Measurements from ENCODE around the gene CALML5.
"Not testable (repeated sequence)": the region's sequence is repeated elsewhere in the genome, so short reads cannot be mapped to it uniquely, and the experiment has no call there.

The CALML5 gene

GRCh38 chr10:5481121-5481520 is 18.2 kb downstream of the CALML5 start:
- no peak for DNase-seq (ENCODE audit: low spot score)

- no peak for DNase-seq (ENCODE audit: low spot score)
Measured at GRCh38 chr10:5480162-5480941, 19.0 kb downstream of the CALML5 start.

- DNase-seq (ENCODE audit: low spot score), result no peak
Measured at GRCh38 chr10:5479481-5480161, 19.7 kb downstream of the CALML5 start.

- no peak for DNase-seq (ENCODE audit: low spot score)
Measured at GRCh38 chr10:5478694-5479305, 20.6 kb downstream of the CALML5 start.

- DNase-seq (ENCODE audit: low spot score), result peak; percentile 6
Measured at GRCh38 chr10:5477948-5478693, 21.2 kb downstream of the CALML5 start.

GRCh38 chr10:5476918-5477525 is 22.3 kb downstream of the CALML5 start:
- DNase-seq (ENCODE audit: low spot score), result no peak

GRCh38 chr10:5475974-5476807 is 23.2 kb downstream of the CALML5 start:
- DNase-seq (ENCODE audit: low spot score), result not testable (repeated sequence)

GRCh38 chr10:5475088-5475487 is 24.3 kb downstream of the CALML5 start:
- DNase-seq (ENCODE audit: low spot score), result not testable (repeated sequence)

GRCh38 chr10:5474642-5475041 is 24.7 kb downstream of the CALML5 start:
- not testable (repeated sequence) for DNase-seq (ENCODE audit: low spot score)

GRCh38 chr10:5470062-5470751 is 29.2 kb downstream of the CALML5 start:
- no peak for DNase-seq (ENCODE audit: low spot score)

- no peak for DNase-seq (ENCODE audit: low spot score)
Measured at GRCh38 chr10:5469353-5470061, 29.9 kb downstream of the CALML5 start.

GRCh38 chr10:5468262-5469106 is 30.9 kb downstream of the CALML5 start:
- DNase-seq (ENCODE audit: low spot score), result no peak

GRCh38 chr10:5467634-5468255 is 31.6 kb downstream of the CALML5 start:
- no peak for DNase-seq (ENCODE audit: low spot score)

GRCh38 chr10:5467207-5467535 is 32.2 kb downstream of the CALML5 start:
- DNase-seq (ENCODE audit: low spot score), result no peak

- DNase-seq (ENCODE audit: low spot score), result no peak
Measured at GRCh38 chr10:5466451-5467206, 32.7 kb downstream of the CALML5 start.

GRCh38 chr10:5465976-5466450 is 33.4 kb downstream of the CALML5 start:
- no peak for DNase-seq (ENCODE audit: low spot score)

- no peak for DNase-seq (ENCODE audit: low spot score)
Measured at GRCh38 chr10:5464546-5464945, 34.8 kb downstream of the CALML5 start.
